Karpas-422 (cell line): Measurements from ENCODE around the gene PARD6B. TPM values are rescaled to one million over a fixed set of nuclear protein-coding genes. Genes with fewer than 3 reads are reported as not detected.
A peak's percentile ranks its signal among the peaks of the same experiment; 100 is the strongest.

Experiments used
- DNase-seq: peaks from one replicate; pipeline ENCODE4 v3.0.0-alpha.2; 2015
- H2AFZ ChIP-seq: fragments of 200-600 bp; sonication (generic); 2 replicates; pipeline ENCODE4 v1.6.1; 2014; ENCODE audit warnings: antibody characterized with exemption, low read length, mixed read lengths
- H3K27ac ChIP-seq: fragments of 200-600 bp; sonication (generic); 2 replicates; pipeline ENCODE4 v1.5.1; 2014; ENCODE audit warnings: mild to moderate bottlenecking, low read length, moderate library complexity
- H3K27me3 ChIP-seq: fragments of 200-600 bp; sonication (generic); 2 replicates; pipeline ENCODE4 v1.6.1; 2014; ENCODE audit warnings: low read length, mixed read lengths
- H3K36me3 ChIP-seq: fragments of 200-600 bp; sonication (generic); 2 replicates; pipeline ENCODE4 v1.6.1; 2014; ENCODE audit warnings: low read length, mixed read lengths; ENCODE audit not compliant: insufficient read depth
- H3K4me1 ChIP-seq: fragments of 200-600 bp; sonication (generic); 2 replicates; pipeline ENCODE4 v1.6.1; 2014; ENCODE audit warnings: mild to moderate bottlenecking, low read length, mixed read lengths
- H3K4me2 ChIP-seq: fragments of 200-600 bp; sonication (generic); 2 replicates; pipeline ENCODE4 v1.6.1; 2014; ENCODE audit warnings: low read length, low read depth, mild to moderate bottlenecking; ENCODE audit not compliant: poor library complexity, severe bottlenecking
- H3K4me3 ChIP-seq: fragments of 200-600 bp; sonication (generic); 2 replicates; pipeline ENCODE4 v1.5.1; 2014; ENCODE audit warnings: mild to moderate bottlenecking, antibody characterized with exemption, low read length, mixed read lengths
- H3K79me2 ChIP-seq: fragments of 200-600 bp; sonication (generic); 2 replicates; pipeline ENCODE4 v1.6.1; 2014; ENCODE audit warnings: mild to moderate bottlenecking, low read length, mixed read lengths
- H3K9ac ChIP-seq: fragments of 200-600 bp; sonication (generic); 2 replicates; pipeline ENCODE4 v1.6.0; 2014; ENCODE audit warnings: low read length
- H3K9me2 ChIP-seq: fragments of 200-600 bp; sonication (generic), shearing (Covaris generic); replicated peaks from 2 replicates; pipeline ENCODE4 v1.6.0; 2014; ENCODE audit warnings: mild to moderate bottlenecking, low read length, moderate library complexity; ENCODE audit not compliant: insufficient read depth
- H3K9me3 ChIP-seq: fragments of 300-700, 200-600 bp; sonication (generic); 2 replicates; pipeline ENCODE4 v1.6.1; 2014; ENCODE audit warnings: low read length, mixed read lengths
- H4K20me1 ChIP-seq: fragments of 200-600 bp; sonication (generic); 2 replicates; pipeline ENCODE4 v1.6.1; 2014; ENCODE audit warnings: mild to moderate bottlenecking, antibody characterized with exemption, low read length, low read depth; ENCODE audit not compliant: insufficient read depth
- total RNA-seq: library from RNA; depleted of rRNA; stranded (reverse); fragments of >200 nt; shearing (Covaris generic); gene quantifications from 2 replicates; pipeline ENCODE4 v1.2.3, GENCODE V29; 2014; ENCODE audit warnings: low replicate concordance; rRNA removed

The PARD6B gene
- total RNA-seq, 1 experiment from 2014 or later, result 5.9 TPM

DNA sequence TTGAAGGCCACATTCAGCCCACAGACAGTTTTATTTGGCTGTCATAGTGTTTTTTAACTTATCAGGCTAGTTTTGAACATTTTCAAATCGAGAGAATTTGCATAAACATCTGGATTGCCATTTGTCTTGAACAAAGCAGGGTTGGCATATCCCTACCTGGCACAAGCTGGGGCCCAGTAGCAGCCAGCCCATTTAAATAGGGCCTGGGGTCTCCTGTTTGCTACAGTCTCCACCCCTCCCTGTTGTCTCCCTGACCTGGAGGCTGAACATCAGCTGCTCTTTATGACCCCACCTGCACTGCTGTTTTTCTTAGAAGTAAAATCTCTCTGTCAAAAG is 73.9 kb downstream of the PARD6B start:
- Histone ChIP-seq H3K9ac (peak overlapping the region; percentile 53), H3K79me2 (peaks cover 99% of the 10 kb centered on the region), H3K4me1 (peaks cover 79% of the 10 kb centered on the region), H3K4me2 (peak overlapping the region; percentile 64), H3K9me2 (no peaks in the 10 kb centered on the region), H2AFZ (no peak overlapping the region), H3K4me3 (peak overlapping the region; percentile 43), H3K27me3 (no peaks in the 10 kb centered on the region), H3K27ac (peak overlapping the region; percentile 92), H3K36me3 (peaks cover 12% of the 10 kb centered on the region; the same call in 1 of the 2 replicates), H4K20me1 (peaks cover 50% of the 10 kb centered on the region), H3K9me3 (no peaks in the 10 kb centered on the region)
- no peak for DNase-seq

DNA sequence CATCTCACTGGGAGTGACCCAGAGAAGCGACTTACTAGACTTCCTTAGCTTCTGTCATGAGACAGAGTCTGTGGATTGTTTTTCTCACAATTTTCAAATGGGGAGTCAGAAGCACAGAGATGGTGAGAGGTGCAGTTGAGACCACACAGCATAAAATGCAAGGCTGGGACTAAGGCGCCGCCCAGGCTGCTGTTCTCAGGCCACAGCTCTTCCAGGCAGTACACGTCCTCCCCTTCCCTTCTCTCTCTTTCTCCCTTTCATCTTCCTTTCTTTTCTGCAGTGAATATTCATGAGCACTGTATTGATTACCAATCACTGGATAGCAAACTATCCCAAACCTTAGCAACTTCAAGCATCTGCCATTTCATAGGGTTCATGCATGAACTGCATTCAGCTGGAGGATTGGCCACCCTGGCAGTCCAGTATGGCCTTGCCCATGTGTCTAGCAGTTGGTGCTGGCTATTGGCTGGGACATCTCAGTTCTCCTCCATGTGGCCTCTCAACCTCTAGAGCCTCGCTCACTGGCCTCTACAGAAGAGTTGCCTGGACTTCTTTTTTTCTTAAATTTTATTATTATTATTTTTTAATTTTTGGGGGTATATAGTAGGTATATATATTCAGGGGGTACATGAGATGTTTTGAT is 74.9 kb downstream of the PARD6B start:
- Histone ChIP-seq H3K27me3 (no peaks in the 10 kb centered on the region), H4K20me1 (peaks cover 45% of the 10 kb centered on the region; the same call in 1 of the 2 replicates), H3K4me1 (peaks cover 79% of the 10 kb centered on the region), H3K79me2 (peaks cover 99% of the 10 kb centered on the region), H3K4me3 (no peak overlapping the region), H3K4me2 (no peak overlapping the region), H3K27ac (peak overlapping the region; percentile 92), H3K36me3 (peaks cover 8% of the 10 kb centered on the region; the same call in 1 of the 2 replicates), H2AFZ (no peak overlapping the region), H3K9me2 (no peaks in the 10 kb centered on the region), H3K9me3 (no peaks in the 10 kb centered on the region), H3K9ac (no peak overlapping the region)
- no peak for DNase-seq

Other genes starting within 250 kb of the PARD6B start
- gene PTPN1, start 221.2 kb upstream of the PARD6B start, total RNA-seq, result 6.5 and 10.9 TPM in 2 replicates
- gene RIPOR3, start 40.0 kb upstream of the PARD6B start, total RNA-seq, result not detected in 2 replicates
- gene BCAS4, start 63.5 kb downstream of the PARD6B start, total RNA-seq, result 191 and 231 TPM in 2 replicates
- 40.1 and 55.5 TPM in 2 replicates for gene ADNP, start 199.9 kb downstream of the PARD6B start, total RNA-seq
- 37.5 and 67.2 TPM in 2 replicates for gene DPM1, start 227.0 kb downstream of the PARD6B start, total RNA-seq
- gene MOCS3, start 227.2 kb downstream of the PARD6B start, total RNA-seq, result 4.8 and 5.5 TPM in 2 replicates